Osteocyte (in vitro differentiated cells): Measurements from ENCODE around the gene PRX. TPM values are rescaled to one million over a fixed set of nuclear protein-coding genes. Genes with fewer than 3 reads are reported as not detected.

ENCODE experiments used
- DNase-seq: peaks from one replicate; pipeline ENCODE4 v3.0.0; 2021; ENCODE audit warnings: mixed read lengths; ENCODE audit not compliant: unreplicated experiment; ENCODE audit errors: extremely low spot score
- H3K27ac Mint-ChIP-seq: one replicate; pipeline ENCODE4 v1.8.0; 2021; ENCODE audit warnings: mild to moderate bottlenecking, mixed read lengths; ENCODE audit not compliant: unreplicated experiment
- H3K27me3 Mint-ChIP-seq: one replicate; pipeline ENCODE4 v1.8.0; 2021; ENCODE audit warnings: mixed read lengths; ENCODE audit not compliant: unreplicated experiment
- H3K36me3 Mint-ChIP-seq: one replicate; pipeline ENCODE4 v1.8.0; 2021; ENCODE audit warnings: mixed read lengths; ENCODE audit not compliant: unreplicated experiment
- H3K4me1 Mint-ChIP-seq: one replicate; pipeline ENCODE4 v1.8.0; 2021; ENCODE audit warnings: mixed read lengths; ENCODE audit not compliant: unreplicated experiment
- H3K4me3 Mint-ChIP-seq: one replicate; pipeline ENCODE4 v1.8.0; 2021; ENCODE audit warnings: mild to moderate bottlenecking, moderate library complexity, mixed read lengths; ENCODE audit not compliant: unreplicated experiment
- H3K9me3 Mint-ChIP-seq: one replicate; pipeline ENCODE4 v1.8.0; 2021; ENCODE audit warnings: mixed read lengths; ENCODE audit not compliant: unreplicated experiment
- total RNA-seq: library from RNA; stranded (reverse); gene quantifications from 2 replicates; pipeline ENCODE4 v1.2.1, GENCODE V29; 2021
- TF ChIP-seq, protein P1 (sequence below): fragments of 200-600 bp; sonication (generic); IDR thresholded peaks from 2 replicates; pipeline ENCODE4 v1.5.0; 2021; ENCODE audit warnings: antibody characterized with exemption, mild to moderate bottlenecking, moderate library complexity

PRX gene
- total RNA-seq, 1 donor from 2014 or later: 5.0 TPM

GRCh38 chr19:40396886-40397567, 16.2 kb downstream of the PRX start:
- no peak for DNase-seq
- TF ChIP-seq, protein P1, sequence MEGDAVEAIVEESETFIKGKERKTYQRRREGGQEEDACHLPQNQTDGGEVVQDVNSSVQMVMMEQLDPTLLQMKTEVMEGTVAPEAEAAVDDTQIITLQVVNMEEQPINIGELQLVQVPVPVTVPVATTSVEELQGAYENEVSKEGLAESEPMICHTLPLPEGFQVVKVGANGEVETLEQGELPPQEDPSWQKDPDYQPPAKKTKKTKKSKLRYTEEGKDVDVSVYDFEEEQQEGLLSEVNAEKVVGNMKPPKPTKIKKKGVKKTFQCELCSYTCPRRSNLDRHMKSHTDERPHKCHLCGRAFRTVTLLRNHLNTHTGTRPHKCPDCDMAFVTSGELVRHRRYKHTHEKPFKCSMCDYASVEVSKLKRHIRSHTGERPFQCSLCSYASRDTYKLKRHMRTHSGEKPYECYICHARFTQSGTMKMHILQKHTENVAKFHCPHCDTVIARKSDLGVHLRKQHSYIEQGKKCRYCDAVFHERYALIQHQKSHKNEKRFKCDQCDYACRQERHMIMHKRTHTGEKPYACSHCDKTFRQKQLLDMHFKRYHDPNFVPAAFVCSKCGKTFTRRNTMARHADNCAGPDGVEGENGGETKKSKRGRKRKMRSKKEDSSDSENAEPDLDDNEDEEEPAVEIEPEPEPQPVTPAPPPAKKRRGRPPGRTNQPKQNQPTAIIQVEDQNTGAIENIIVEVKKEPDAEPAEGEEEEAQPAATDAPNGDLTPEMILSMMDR: no peak
- no peaks in the 10 kb centered on the region for H3K9me3 Mint-ChIP-seq
- no peak overlapping the region for H3K4me3 Mint-ChIP-seq
- no peak overlapping the region for H3K27ac Mint-ChIP-seq
- H3K36me3 Mint-ChIP-seq: peaks cover 9% of the 10 kb centered on the region
- peaks cover 5% of the 10 kb centered on the region for H3K4me1 Mint-ChIP-seq
- no peaks in the 10 kb centered on the region for H3K27me3 Mint-ChIP-seq

DNA sequence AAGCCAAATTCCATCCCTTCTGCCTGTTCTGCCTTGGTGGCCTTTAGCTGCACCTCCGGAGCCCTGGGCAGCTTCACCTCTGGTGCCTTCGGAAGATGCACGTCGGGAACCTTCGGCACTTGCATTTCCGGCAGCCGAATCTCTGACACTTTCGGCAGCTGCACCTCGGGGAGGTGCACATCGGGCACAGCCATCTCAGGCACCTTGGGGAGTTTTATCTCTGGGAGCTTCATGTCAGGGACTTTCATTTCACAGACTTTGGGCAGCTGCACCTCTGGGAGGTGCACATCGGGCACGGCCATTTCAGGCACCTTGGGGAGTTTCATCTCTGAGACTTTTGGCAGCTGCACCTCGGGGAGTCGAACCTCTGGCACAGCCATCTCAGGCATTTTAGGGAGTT, 17.2 kb downstream of the PRX start:
- DNase-seq: no peak
- Mint-ChIP-seq H3K27ac (no peak overlapping the region), H3K4me1 (peaks cover 5% of the 10 kb centered on the region), H3K4me3 (no peak overlapping the region), H3K9me3 (no peaks in the 10 kb centered on the region), H3K36me3 (peaks cover 9% of the 10 kb centered on the region), H3K27me3 (no peaks in the 10 kb centered on the region)
- TF ChIP-seq, protein P1: no peak

GRCh38 chr19:40394816-40395210, 18.4 kb downstream of the PRX start:
- Mint-ChIP-seq H3K27ac (no peak overlapping the region), H3K4me3 (no peak overlapping the region), H3K9me3 (no peaks in the 10 kb centered on the region), H3K27me3 (no peaks in the 10 kb centered on the region), H3K4me1 (no peaks in the 10 kb centered on the region), H3K36me3 (peaks cover 9% of the 10 kb centered on the region)
- TF ChIP-seq, protein P1: no peak
- DNase-seq: no peak

GRCh38 chr19:40393894-40394815, 19.0 kb downstream of the PRX start:
- Mint-ChIP-seq H3K27ac (no peak overlapping the region), H3K36me3 (peaks cover 5% of the 10 kb centered on the region), H3K9me3 (no peaks in the 10 kb centered on the region), H3K4me1 (no peaks in the 10 kb centered on the region), H3K4me3 (no peak overlapping the region), H3K27me3 (no peaks in the 10 kb centered on the region)
- TF ChIP-seq, protein P1: no peak
- DNase-seq: no peak

- H3K9me3 Mint-ChIP-seq: no peaks in the 10 kb centered on the region
- no peak overlapping the region for H3K4me3 Mint-ChIP-seq
- H3K27ac Mint-ChIP-seq: no peak overlapping the region
- H3K36me3 Mint-ChIP-seq: peaks cover 5% of the 10 kb centered on the region
- no peak for DNase-seq
- no peaks in the 10 kb centered on the region for H3K27me3 Mint-ChIP-seq
- no peaks in the 10 kb centered on the region for H3K4me1 Mint-ChIP-seq
- TF ChIP-seq, protein P1: no peak
Observed at GRCh38 chr19:40392894-40393517, 20.2 kb downstream of the PRX start.
